ENCODE results near the gene TMPRSS11E. TPM values are rescaled to one million over a fixed set of nuclear protein-coding genes. Genes with fewer than 3 reads are reported as not detected.

The TMPRSS11E gene
- total RNA-seq, 1 experiment from 2014 or later: 1.9 TPM

DNA sequence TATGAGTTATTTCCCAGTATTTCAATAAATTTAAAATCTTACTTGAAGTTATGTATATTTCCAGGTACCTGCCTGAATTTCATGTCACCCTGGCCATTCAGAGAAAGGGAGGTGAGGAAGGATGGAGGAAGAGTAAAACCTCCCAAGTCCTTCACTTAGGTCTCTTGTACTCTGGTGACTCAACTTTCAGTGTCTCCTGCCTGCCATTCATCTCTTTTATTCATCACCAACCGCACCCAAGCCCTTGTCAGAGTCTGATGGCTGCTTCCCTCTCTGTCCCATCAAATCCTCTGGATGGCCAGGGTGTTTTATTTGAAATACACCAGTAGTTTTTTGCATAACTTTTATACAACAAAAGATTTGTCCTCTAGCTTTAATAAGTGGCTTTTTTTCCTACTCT, 17.8 kb downstream of the TMPRSS11E start:
- ChIA-PET CTCF (no interaction called here), POLR2A (no interaction called here)
- peaks cover 36% of the 10 kb centered on the region for H3K4me1 Mint-ChIP-seq
- peaks cover 19% of the 10 kb centered on the region for H3K9me3 Mint-ChIP-seq
- H3K36me3 Mint-ChIP-seq: peaks cover 17% of the 10 kb centered on the region
- no peak overlapping the region for H3K27ac Mint-ChIP-seq
- TF ChIP-seq GRHL2 (CRISPR knock-in tag; IDR thresholded peaks at IDR 0.05; ENCODE audit: insufficient replicate concordance, severe bottlenecking) (no peak), GABPB1 (CRISPR knock-in tag; IDR thresholded peaks at IDR 0.05) (no peak), SOX15 (CRISPR knock-in tag; IDR thresholded peaks at IDR 0.05) (no peak), CREM (CRISPR knock-in tag; IDR thresholded peaks at IDR 0.05) (no peak), SP1 (CRISPR knock-in tag; conservative IDR thresholded peaks at IDR 0.05) (no peak), FOXJ3 (CRISPR knock-in tag; IDR thresholded peaks at IDR 0.05; ENCODE audit: borderline replicate concordance) (no peak), CTCF (IDR thresholded peaks at IDR 0.05) (no peak), ZNF416 (CRISPR knock-in tag; IDR thresholded peaks at IDR 0.05) (no peak), ZBTB21 (CRISPR knock-in tag; IDR thresholded peaks at IDR 0.05; ENCODE audit: borderline replicate concordance) (no peak), TP53 (CRISPR knock-in tag; IDR thresholded peaks at IDR 0.05) (no peak), CDX4 (CRISPR knock-in tag; IDR thresholded peaks at IDR 0.05; ENCODE audit: borderline replicate concordance) (no peak)
- TF ChIP-seq, protein P1, sequence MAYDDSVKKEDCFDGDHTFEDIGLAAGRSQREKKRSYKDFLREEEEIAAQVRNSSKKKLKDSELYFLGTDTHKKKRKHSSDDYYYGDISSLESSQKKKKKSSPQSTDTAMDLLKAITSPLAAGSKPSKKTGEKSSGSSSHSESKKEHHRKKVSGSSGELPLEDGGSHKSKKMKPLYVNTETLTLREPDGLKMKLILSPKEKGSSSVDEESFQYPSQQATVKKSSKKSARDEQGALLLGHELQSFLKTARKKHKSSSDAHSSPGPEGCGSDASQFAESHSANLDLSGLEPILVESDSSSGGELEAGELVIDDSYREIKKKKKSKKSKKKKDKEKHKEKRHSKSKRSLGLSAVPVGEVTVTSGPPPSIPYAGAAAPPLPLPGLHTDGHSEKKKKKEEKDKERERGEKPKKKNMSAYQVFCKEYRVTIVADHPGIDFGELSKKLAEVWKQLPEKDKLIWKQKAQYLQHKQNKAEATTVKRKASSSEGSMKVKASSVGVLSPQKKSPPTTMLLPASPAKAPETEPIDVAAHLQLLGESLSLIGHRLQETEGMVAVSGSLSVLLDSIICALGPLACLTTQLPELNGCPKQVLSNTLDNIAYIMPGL (CRISPR knock-in tag; IDR thresholded peaks at IDR 0.05): no peak
- TF ChIP-seq, protein P2, sequence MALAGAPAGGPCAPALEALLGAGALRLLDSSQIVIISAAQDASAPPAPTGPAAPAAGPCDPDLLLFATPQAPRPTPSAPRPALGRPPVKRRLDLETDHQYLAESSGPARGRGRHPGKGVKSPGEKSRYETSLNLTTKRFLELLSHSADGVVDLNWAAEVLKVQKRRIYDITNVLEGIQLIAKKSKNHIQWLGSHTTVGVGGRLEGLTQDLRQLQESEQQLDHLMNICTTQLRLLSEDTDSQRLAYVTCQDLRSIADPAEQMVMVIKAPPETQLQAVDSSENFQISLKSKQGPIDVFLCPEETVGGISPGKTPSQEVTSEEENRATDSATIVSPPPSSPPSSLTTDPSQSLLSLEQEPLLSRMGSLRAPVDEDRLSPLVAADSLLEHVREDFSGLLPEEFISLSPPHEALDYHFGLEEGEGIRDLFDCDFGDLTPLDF (CRISPR knock-in tag; IDR thresholded peaks at IDR 0.05): no peak
- TF ChIP-seq, protein P3, sequence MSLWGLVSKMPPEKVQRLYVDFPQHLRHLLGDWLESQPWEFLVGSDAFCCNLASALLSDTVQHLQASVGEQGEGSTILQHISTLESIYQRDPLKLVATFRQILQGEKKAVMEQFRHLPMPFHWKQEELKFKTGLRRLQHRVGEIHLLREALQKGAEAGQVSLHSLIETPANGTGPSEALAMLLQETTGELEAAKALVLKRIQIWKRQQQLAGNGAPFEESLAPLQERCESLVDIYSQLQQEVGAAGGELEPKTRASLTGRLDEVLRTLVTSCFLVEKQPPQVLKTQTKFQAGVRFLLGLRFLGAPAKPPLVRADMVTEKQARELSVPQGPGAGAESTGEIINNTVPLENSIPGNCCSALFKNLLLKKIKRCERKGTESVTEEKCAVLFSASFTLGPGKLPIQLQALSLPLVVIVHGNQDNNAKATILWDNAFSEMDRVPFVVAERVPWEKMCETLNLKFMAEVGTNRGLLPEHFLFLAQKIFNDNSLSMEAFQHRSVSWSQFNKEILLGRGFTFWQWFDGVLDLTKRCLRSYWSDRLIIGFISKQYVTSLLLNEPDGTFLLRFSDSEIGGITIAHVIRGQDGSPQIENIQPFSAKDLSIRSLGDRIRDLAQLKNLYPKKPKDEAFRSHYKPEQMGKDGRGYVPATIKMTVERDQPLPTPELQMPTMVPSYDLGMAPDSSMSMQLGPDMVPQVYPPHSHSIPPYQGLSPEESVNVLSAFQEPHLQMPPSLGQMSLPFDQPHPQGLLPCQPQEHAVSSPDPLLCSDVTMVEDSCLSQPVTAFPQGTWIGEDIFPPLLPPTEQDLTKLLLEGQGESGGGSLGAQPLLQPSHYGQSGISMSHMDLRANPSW (CRISPR knock-in tag; conservative IDR thresholded peaks at IDR 0.05; ENCODE audit: low read depth): no peak
- TF ChIP-seq, protein P4, sequence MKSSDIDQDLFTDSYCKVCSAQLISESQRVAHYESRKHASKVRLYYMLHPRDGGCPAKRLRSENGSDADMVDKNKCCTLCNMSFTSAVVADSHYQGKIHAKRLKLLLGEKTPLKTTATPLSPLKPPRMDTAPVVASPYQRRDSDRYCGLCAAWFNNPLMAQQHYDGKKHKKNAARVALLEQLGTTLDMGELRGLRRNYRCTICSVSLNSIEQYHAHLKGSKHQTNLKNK (CRISPR knock-in tag; IDR thresholded peaks at IDR 0.05): no peak
- TF ChIP-seq, protein P5, sequence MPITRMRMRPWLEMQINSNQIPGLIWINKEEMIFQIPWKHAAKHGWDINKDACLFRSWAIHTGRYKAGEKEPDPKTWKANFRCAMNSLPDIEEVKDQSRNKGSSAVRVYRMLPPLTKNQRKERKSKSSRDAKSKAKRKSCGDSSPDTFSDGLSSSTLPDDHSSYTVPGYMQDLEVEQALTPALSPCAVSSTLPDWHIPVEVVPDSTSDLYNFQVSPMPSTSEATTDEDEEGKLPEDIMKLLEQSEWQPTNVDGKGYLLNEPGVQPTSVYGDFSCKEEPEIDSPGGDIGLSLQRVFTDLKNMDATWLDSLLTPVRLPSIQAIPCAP (CRISPR knock-in tag; IDR thresholded peaks at IDR 0.05): no peak
- ATAC-seq (no peak), DNase-seq (ENCODE audit: low spot score) (no peak)
- H3K27me3 Mint-ChIP-seq (ENCODE audit: low read depth): no peaks in the 10 kb centered on the region
- no peak overlapping the region for H3K4me3 Mint-ChIP-seq

DNA sequence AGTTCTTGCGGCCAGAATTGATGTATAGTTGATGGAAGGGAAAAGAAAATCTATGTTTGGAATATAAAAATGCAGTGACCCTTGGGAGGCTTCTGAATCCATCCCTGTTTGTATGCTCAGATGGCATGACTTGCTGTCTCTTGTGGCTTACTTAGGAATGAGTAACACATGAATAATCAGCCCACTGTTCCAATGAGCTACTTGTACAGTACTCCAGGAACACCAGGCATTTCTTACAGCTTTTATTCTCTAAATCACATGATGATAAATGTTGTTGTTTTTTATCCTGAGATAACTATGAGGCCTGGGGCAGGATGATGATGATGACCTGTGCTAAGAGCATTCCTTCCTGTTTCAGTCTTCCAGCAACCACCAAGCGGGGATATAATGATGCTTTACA, 18.9 kb downstream of the TMPRSS11E start:
- POLR2A ChIA-PET: no interaction called here
- ATAC-seq (no peak), DNase-seq (ENCODE audit: low spot score) (no peak)
- Mint-ChIP-seq H3K27ac (no peak overlapping the region), H3K4me3 (no peak overlapping the region), H3K36me3 (peaks cover 17% of the 10 kb centered on the region), H3K9me3 (peaks cover 19% of the 10 kb centered on the region), H3K27me3 (ENCODE audit: low read depth) (no peaks in the 10 kb centered on the region), H3K4me1 (peaks cover 31% of the 10 kb centered on the region)
- TF ChIP-seq ATF3 (CRISPR knock-in tag; conservative IDR thresholded peaks at IDR 0.05) (no peak), CBFB (CRISPR knock-in tag; IDR thresholded peaks at IDR 0.05; ENCODE audit: low read depth) (no peak), ESRRA (CRISPR knock-in tag; IDR thresholded peaks at IDR 0.05; ENCODE audit: borderline replicate concordance) (no peak), TCF7 (CRISPR knock-in tag; IDR thresholded peaks at IDR 0.05; ENCODE audit: low read depth) (no peak), ATF1 (CRISPR knock-in tag; IDR thresholded peaks at IDR 0.05) (no peak), NFATC4 (CRISPR knock-in tag; IDR thresholded peaks at IDR 0.05) (no peak)
- TF ChIP-seq, protein P5 (CRISPR knock-in tag; IDR thresholded peaks at IDR 0.05): no peak
- CTCF ChIA-PET: no interaction called here
